ENCODE results near the gene TMEM178B. TPM values are rescaled to one million over a fixed set of nuclear protein-coding genes. Genes with fewer than 3 reads are reported as not detected.

TMEM178B gene
- total RNA-seq, 3 donors from 2014 or later (not counting 1 experiment from before 2014, with no cell fraction given): not detected

GRCh38 chr7:141478845-141479244 is 405.0 kb downstream of the TMEM178B start:
- H3K9me3 ChIP-seq (ENCODE audit: control insufficient read depth, insufficient read depth, low read length): no peaks in the 10 kb centered on the region
- Mint-ChIP-seq H3K36me3 (no peaks in the 10 kb centered on the region), H3K27me3 (ENCODE audit: low read depth in 2 of 2) (peaks cover 12 to 28% of the 10 kb centered on the region in 2 donors), H3K9me3 (no peaks in the 10 kb centered on the region), H3K4me3 (no peak overlapping the region), H3K4me1 (no peaks in the 10 kb centered on the region), H3K27ac (no peak overlapping the region)
- H3K4me1 ChIP-seq (ENCODE audit: control insufficient read depth, insufficient read depth, low read length): no peaks in the 10 kb centered on the region
- H3K27me3 ChIP-seq (ENCODE audit: control insufficient read depth, insufficient read depth, low read length): no peaks in the 10 kb centered on the region
- no peak overlapping the region for H3K4me3 ChIP-seq (ENCODE audit: low read length)
- DNase-seq: no peak
- ATAC-seq: no peak
- H3K36me3 ChIP-seq (ENCODE audit: control insufficient read depth, insufficient read depth, low read length): no peaks in the 10 kb centered on the region
- intact Hi-C loops (cut with micrococcal nuclease): no loop called here
- H3K27ac ChIP-seq (ENCODE audit: low read length): no peak overlapping the region
- 86% methylated on average over 4 of the region's 4 CpGs for WGBS (ENCODE audit: insufficient coverage)
- TF ChIP-seq, protein P1, sequence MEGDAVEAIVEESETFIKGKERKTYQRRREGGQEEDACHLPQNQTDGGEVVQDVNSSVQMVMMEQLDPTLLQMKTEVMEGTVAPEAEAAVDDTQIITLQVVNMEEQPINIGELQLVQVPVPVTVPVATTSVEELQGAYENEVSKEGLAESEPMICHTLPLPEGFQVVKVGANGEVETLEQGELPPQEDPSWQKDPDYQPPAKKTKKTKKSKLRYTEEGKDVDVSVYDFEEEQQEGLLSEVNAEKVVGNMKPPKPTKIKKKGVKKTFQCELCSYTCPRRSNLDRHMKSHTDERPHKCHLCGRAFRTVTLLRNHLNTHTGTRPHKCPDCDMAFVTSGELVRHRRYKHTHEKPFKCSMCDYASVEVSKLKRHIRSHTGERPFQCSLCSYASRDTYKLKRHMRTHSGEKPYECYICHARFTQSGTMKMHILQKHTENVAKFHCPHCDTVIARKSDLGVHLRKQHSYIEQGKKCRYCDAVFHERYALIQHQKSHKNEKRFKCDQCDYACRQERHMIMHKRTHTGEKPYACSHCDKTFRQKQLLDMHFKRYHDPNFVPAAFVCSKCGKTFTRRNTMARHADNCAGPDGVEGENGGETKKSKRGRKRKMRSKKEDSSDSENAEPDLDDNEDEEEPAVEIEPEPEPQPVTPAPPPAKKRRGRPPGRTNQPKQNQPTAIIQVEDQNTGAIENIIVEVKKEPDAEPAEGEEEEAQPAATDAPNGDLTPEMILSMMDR (IDR thresholded peaks at IDR 0.05): no peak

DNA sequence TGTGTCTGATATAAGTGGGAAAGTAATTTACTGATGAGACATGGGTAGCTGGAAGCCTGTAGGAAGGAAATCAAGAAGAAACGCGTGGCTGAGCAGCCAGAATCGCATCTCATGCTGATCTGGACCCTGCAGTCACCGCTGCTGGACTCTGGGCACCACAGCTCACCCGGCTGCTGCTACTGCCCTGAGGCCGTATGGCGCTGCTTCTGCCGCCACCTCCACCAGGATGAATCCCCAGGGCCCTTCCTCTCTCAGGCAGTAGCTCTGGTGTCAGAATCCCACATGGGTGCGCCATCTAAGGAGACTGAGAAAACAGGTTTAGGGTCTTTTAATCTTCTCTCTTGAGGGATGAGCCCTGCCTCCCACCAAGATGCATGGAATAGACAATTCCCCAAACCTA is 407.1 kb downstream of the TMEM178B start:
- H3K36me3 Mint-ChIP-seq: no peaks in the 10 kb centered on the region
- H3K27ac Mint-ChIP-seq: no peak overlapping the region
- WGBS (ENCODE audit: insufficient coverage): 91% methylated on average over 9 of the region's 9 CpGs
- intact Hi-C loops (cut with micrococcal nuclease): no loop called here
- no peaks in the 10 kb centered on the region for H3K36me3 ChIP-seq (ENCODE audit: control insufficient read depth, insufficient read depth, low read length)
- no peaks in the 10 kb centered on the region for H3K4me1 Mint-ChIP-seq
- no peaks in the 10 kb centered on the region for H3K4me1 ChIP-seq (ENCODE audit: control insufficient read depth, insufficient read depth, low read length)
- H3K9me3 ChIP-seq (ENCODE audit: control insufficient read depth, insufficient read depth, low read length): no peaks in the 10 kb centered on the region
- ATAC-seq: no peak
- H3K9me3 Mint-ChIP-seq: no peaks in the 10 kb centered on the region
- DNase-seq: no peak
- H3K27me3 Mint-ChIP-seq (ENCODE audit: low read depth in 2 of 2): peaks cover 12 to 16% of the 10 kb centered on the region in 2 donors
- H3K4me3 Mint-ChIP-seq: no peak overlapping the region
- H3K4me3 ChIP-seq (ENCODE audit: low read length): no peak overlapping the region
- H3K27me3 ChIP-seq (ENCODE audit: control insufficient read depth, insufficient read depth, low read length): no peaks in the 10 kb centered on the region
- TF ChIP-seq, protein P1 (IDR thresholded peaks at IDR 0.05): no peak
- H3K27ac ChIP-seq (ENCODE audit: low read length): no peak overlapping the region

GRCh38 chr7:141481971-141482370 is 408.1 kb downstream of the TMEM178B start:
- DNase-seq: no peak
- 82% methylated on average over 5 of the region's 5 CpGs for WGBS (ENCODE audit: insufficient coverage)
- Mint-ChIP-seq H3K9me3 (no peaks in the 10 kb centered on the region), H3K27me3 (ENCODE audit: low read depth in 2 of 2) (peaks cover 12 to 16% of the 10 kb centered on the region in 2 donors), H3K36me3 (no peaks in the 10 kb centered on the region), H3K4me1 (no peaks in the 10 kb centered on the region), H3K4me3 (no peak overlapping the region), H3K27ac (no peak overlapping the region)
- Histone ChIP-seq H3K27ac (ENCODE audit: low read length) (no peak overlapping the region), H3K4me1 (ENCODE audit: control insufficient read depth, insufficient read depth, low read length) (no peaks in the 10 kb centered on the region), H3K9me3 (ENCODE audit: control insufficient read depth, insufficient read depth, low read length) (no peaks in the 10 kb centered on the region), H3K36me3 (ENCODE audit: control insufficient read depth, insufficient read depth, low read length) (no peaks in the 10 kb centered on the region), H3K27me3 (ENCODE audit: control insufficient read depth, insufficient read depth, low read length) (no peaks in the 10 kb centered on the region), H3K4me3 (ENCODE audit: low read length) (no peak overlapping the region)
- TF ChIP-seq, protein P1 (IDR thresholded peaks at IDR 0.05): no peak
- intact Hi-C loops (cut with micrococcal nuclease): no loop called here
- ATAC-seq: no peak

GRCh38 chr7:141483044-141483443 is 409.2 kb downstream of the TMEM178B start:
- TF ChIP-seq, protein P1 (IDR thresholded peaks at IDR 0.05): no peak
- Histone ChIP-seq H3K4me1 (ENCODE audit: control insufficient read depth, insufficient read depth, low read length) (no peaks in the 10 kb centered on the region), H3K27me3 (ENCODE audit: control insufficient read depth, insufficient read depth, low read length) (no peaks in the 10 kb centered on the region), H3K9me3 (ENCODE audit: control insufficient read depth, insufficient read depth, low read length) (no peaks in the 10 kb centered on the region), H3K27ac (ENCODE audit: low read length) (no peak overlapping the region), H3K36me3 (ENCODE audit: control insufficient read depth, insufficient read depth, low read length) (no peaks in the 10 kb centered on the region), H3K4me3 (ENCODE audit: low read length) (no peak overlapping the region)
- Mint-ChIP-seq H3K4me3 (no peak overlapping the region), H3K27ac (no peak overlapping the region), H3K4me1 (no peaks in the 10 kb centered on the region), H3K9me3 (no peaks in the 10 kb centered on the region), H3K27me3 (ENCODE audit: low read depth in 2 of 2) (peaks cover 11 to 12% of the 10 kb centered on the region in 2 donors), H3K36me3 (no peaks in the 10 kb centered on the region)
- ATAC-seq (no peak), DNase-seq (no peak)
- intact Hi-C loops (cut with micrococcal nuclease): no loop called here
- 91% methylated on average over 1 of the region's 2 CpGs for WGBS (ENCODE audit: insufficient coverage)

Measured in natural killer cell (primary cell).